Measurements from ENCODE around the gene EGFR. TPM values are rescaled to one million over a fixed set of nuclear protein-coding genes. Genes with fewer than 3 reads are reported as not detected.

Gene EGFR
- total RNA-seq, 3 donors from 2014 or later: 61.9 to 164 (median 65.0) TPM

GRCh38 chr7:55174456-55174855, 155.6 kb downstream of the EGFR start:
- TF ChIP-seq CTCF (IDR thresholded peaks at IDR 0.05) (no peak), POLR2AphosphoS5 (IDR thresholded peaks at IDR 0.05) (no peak), POLR2A (IDR thresholded peaks at IDR 0.05) (no peak)
- H3K4me1 ChIP-seq: peaks cover 6 to 21% of the 10 kb centered on the region in 2 donors
- peaks cover 7% of the 10 kb centered on the region for H3K36me3 ChIP-seq
- intact Hi-C loops (cut with DNase I; ENCODE audit: low total_unique reads): no loop called here
- no peak for DNase-seq (ENCODE audit: low spot score in 2 of 2)
- H3K9me3 ChIP-seq: no peaks in the 10 kb centered on the region
- H3K27me3 ChIP-seq: no peaks in the 10 kb centered on the region
- peak overlapping the region in 1 of 2 donors; percentile 3 for H3K27ac ChIP-seq
- no peak overlapping the region for H3K4me3 ChIP-seq

- no peak for DNase-seq (ENCODE audit: low spot score in 2 of 2)
- H3K4me3 ChIP-seq: no peak overlapping the region
- no peak for TF ChIP-seq POLR2AphosphoS5 (IDR thresholded peaks at IDR 0.05)
- no peak for TF ChIP-seq CTCF (IDR thresholded peaks at IDR 0.05)
- TF ChIP-seq POLR2A (IDR thresholded peaks at IDR 0.05): no peak
- H3K27ac ChIP-seq: peak overlapping the region in 1 of 2 donors; percentile 3
- H3K36me3 ChIP-seq: peaks cover 7% of the 10 kb centered on the region
- no peaks in the 10 kb centered on the region for H3K9me3 ChIP-seq
- peaks cover 6 to 21% of the 10 kb centered on the region in 2 donors for H3K4me1 ChIP-seq
- H3K27me3 ChIP-seq: no peaks in the 10 kb centered on the region
- intact Hi-C loops (cut with DNase I; ENCODE audit: low total_unique reads): no loop called here
Observed at GRCh38 chr7:55174856-55175255, 156.0 kb downstream of the EGFR start.

GRCh38 chr7:55177068-55177530, 158.3 kb downstream of the EGFR start:
- Histone ChIP-seq H3K36me3 (no peaks in the 10 kb centered on the region), H3K4me3 (peak overlapping the region in 1 of 3 donors; percentile 46)
- DNase-seq (ENCODE audit: low spot score in 2 of 2): no peak

GRCh38 chr7:55177589-55178261, 158.9 kb downstream of the EGFR start:
- peak in 1 of 2 donors; percentile 80 for DNase-seq (ENCODE audit: low spot score in 2 of 2)
- Histone ChIP-seq H3K4me1 (peaks cover 6 to 21% of the 10 kb centered on the region in 2 donors), H3K27me3 (no peaks in the 10 kb centered on the region), H3K27ac (peak overlapping the region; percentile 82 to 89), H3K36me3 (no peaks in the 10 kb centered on the region), H3K4me3 (peak overlapping the region in 1 of 3 donors; percentile 46), H3K9me3 (no peaks in the 10 kb centered on the region)
- TF ChIP-seq POLR2A (IDR thresholded peaks at IDR 0.05): no peak
- TF ChIP-seq POLR2AphosphoS5 (IDR thresholded peaks at IDR 0.05): peak; percentile 16 to 48 (median 47)
- intact Hi-C loops (cut with DNase I; ENCODE audit: low total_unique reads): no loop called here

More at GRCh38 chr7:55177068-55177530, 158.3 kb downstream of the EGFR start:
- Histone ChIP-seq H3K9me3 (no peaks in the 10 kb centered on the region), H3K27ac (peak overlapping the region; percentile 82 to 89), H3K4me1 (peaks cover 6 to 21% of the 10 kb centered on the region in 2 donors), H3K27me3 (no peaks in the 10 kb centered on the region)
- TF ChIP-seq POLR2AphosphoS5 (IDR thresholded peaks at IDR 0.05): no peak
- no peak for TF ChIP-seq POLR2A (IDR thresholded peaks at IDR 0.05)
- TF ChIP-seq CTCF (IDR thresholded peaks at IDR 0.05): no peak
- intact Hi-C loops (cut with DNase I; ENCODE audit: low total_unique reads): no loop called here

- H3K36me3 ChIP-seq: no peaks in the 10 kb centered on the region
Observed at GRCh38 chr7:55178292-55178862, 159.6 kb downstream of the EGFR start.

More at GRCh38 chr7:55178292-55178862, 159.6 kb downstream of the EGFR start:
- no peak for TF ChIP-seq POLR2A (IDR thresholded peaks at IDR 0.05)
- no peak for TF ChIP-seq POLR2AphosphoS5 (IDR thresholded peaks at IDR 0.05)
- TF ChIP-seq CTCF (IDR thresholded peaks at IDR 0.05): no peak
- Histone ChIP-seq H3K4me3 (no peak overlapping the region), H3K27me3 (no peaks in the 10 kb centered on the region), H3K27ac (peak overlapping the region; percentile 82 to 89), H3K4me1 (peaks cover 6 to 21% of the 10 kb centered on the region in 2 donors), H3K9me3 (no peaks in the 10 kb centered on the region)
- no peak for DNase-seq (ENCODE audit: low spot score in 2 of 2)
- intact Hi-C loops (cut with DNase I; ENCODE audit: low total_unique reads): no loop called here

Measured in breast epithelium (tissue), 4 donors.